ENCODE data around the gene TBC1D9. TPM values are rescaled to one million over a fixed set of nuclear protein-coding genes. Genes with fewer than 3 reads are reported as not detected.

The TBC1D9 gene
- total and polyA plus RNA-seq, 10 of the 15 experiments (the other 5 are each of a cell fraction or from before 2014, with no cell fraction given), result 0.87 to 14.9 (median 7.1) TPM

GRCh38 chr4:140581078-140581477 lies 175.1 kb downstream of the TBC1D9 start:
- in situ Hi-C loops (cut with MboI) (no loop called here), intact Hi-C loops (cut with micrococcal nuclease; ENCODE audit: unreplicated experiment) (no loop called here)
- Histone ChIP-seq H3K79me2 (ENCODE audit: control insufficient read depth, insufficient read depth, low read length) (no peaks in the 10 kb centered on the region), H3K4me2 (ENCODE audit: control insufficient read depth, insufficient read depth) (no peak overlapping the region), H3K9me3 (replicated peaks; ENCODE audit: control insufficient read depth, insufficient read depth, low read length) (no peaks in the 10 kb centered on the region; the same call in 2 of the 3 replicates), H4K20me1 (ENCODE audit: control insufficient read depth, insufficient read depth) (no peaks in the 10 kb centered on the region), H3K4me3 (no peak overlapping the region), H3K4me1 (ENCODE audit: control insufficient read depth, insufficient read depth, low read length) (no peaks in the 10 kb centered on the region), H3K27ac (ENCODE audit: control insufficient read depth, insufficient read depth) (no peak overlapping the region), H3K36me3 (ENCODE audit: control insufficient read depth in 2 of 2, insufficient read depth in 2 of 2, low read length in 1 of 2) (no peaks in the 10 kb centered on the region), H2AFZ (ENCODE audit: control insufficient read depth, low read depth, low read length) (no peak overlapping the region), H3K9ac (ENCODE audit: control insufficient read depth, insufficient read depth, low read length) (no peak overlapping the region), H3K27me3 (replicated peaks in 1 of 2; ENCODE audit: control insufficient read depth in 2 of 2, insufficient read depth in 2 of 2, low read length in 1 of 2) (peaks cover 3 to 7% of the 10 kb centered on the region in 2 experiments)
- TF ChIP-seq CHD1 (IDR thresholded peaks at IDR 0.05; ENCODE audit: low read depth, low read length) (no peak), GABPA (IDR thresholded peaks at IDR 0.05; ENCODE audit: low read depth) (no peak), POLR2AphosphoS2 (IDR thresholded peaks at IDR 0.05; ENCODE audit: low read depth, low read length) (no peak), CEBPZ (IDR thresholded peaks at IDR 0.05; ENCODE audit: low read depth, low read length) (no peak)
- TF ChIP-seq, protein P1, sequence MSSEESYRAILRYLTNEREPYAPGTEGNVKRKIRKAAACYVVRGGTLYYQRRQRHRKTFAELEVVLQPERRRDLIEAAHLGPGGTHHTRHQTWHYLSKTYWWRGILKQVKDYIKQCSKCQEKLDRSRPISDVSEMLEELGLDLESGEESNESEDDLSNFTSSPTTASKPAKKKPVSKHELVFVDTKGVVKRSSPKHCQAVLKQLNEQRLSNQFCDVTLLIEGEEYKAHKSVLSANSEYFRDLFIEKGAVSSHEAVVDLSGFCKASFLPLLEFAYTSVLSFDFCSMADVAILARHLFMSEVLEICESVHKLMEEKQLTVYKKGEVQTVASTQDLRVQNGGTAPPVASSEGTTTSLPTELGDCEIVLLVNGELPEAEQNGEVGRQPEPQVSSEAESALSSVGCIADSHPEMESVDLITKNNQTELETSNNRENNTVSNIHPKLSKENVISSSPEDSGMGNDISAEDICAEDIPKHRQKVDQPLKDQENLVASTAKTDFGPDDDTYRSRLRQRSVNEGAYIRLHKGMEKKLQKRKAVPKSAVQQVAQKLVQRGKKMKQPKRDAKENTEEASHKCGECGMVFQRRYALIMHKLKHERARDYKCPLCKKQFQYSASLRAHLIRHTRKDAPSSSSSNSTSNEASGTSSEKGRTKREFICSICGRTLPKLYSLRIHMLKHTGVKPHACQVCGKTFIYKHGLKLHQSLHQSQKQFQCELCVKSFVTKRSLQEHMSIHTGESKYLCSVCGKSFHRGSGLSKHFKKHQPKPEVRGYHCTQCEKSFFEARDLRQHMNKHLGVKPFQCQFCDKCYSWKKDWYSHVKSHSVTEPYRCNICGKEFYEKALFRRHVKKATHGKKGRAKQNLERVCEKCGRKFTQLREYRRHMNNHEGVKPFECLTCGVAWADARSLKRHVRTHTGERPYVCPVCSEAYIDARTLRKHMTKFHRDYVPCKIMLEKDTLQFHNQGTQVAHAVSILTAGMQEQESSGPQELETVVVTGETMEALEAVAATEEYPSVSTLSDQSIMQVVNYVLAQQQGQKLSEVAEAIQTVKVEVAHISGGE (CRISPR knock-in tag; IDR thresholded peaks at IDR 0.05), result no peak
- POLR2A ChIA-PET, result no interaction called here
- no peak for ATAC-seq
- no peak for DNase-seq (ENCODE audit: low read depth, low spot score)
- CTCF ChIA-PET, result no interaction called here
- SMC1A ChIA-PET (ENCODE audit: uncharacterized antibody, unreplicated experiment), result interaction anchor here (1.3 to 1.4 kb wide), 2 partner anchors 16 to 19 kb away, joined by 3 to 4 read pairs; no protein-coding TSS in a partner anchor
- 0% methylated on average over 3 of the region's 3 CpGs for WGBS (ENCODE audit: insufficient coverage, insufficient replicate concordance, low lambda C conversion rate, missing lambda C conversion rate)
- no TSS peak for BruUV-seq (replicated peaks)
- no peak for FAIRE-seq
- RAD21 ChIA-PET (ENCODE audit: unreplicated experiment), result no interaction called here
